Muscle of back (tissue), 11 donors: Measurements from ENCODE around the gene RFT1. TPM values are rescaled to one million over a fixed set of nuclear protein-coding genes. Genes with fewer than 3 reads are reported as not detected.

Source experiments
- DNase-seq, 3 donors: peaks; one replicate each; pipeline versions ENCODE4 v3.0.0 to v3.0.0-alpha.2; 2013
- polyA plus RNA-seq, 10 donors: library from polyadenylated mRNA; unstranded; fragments of 120-200 nt; gene quantifications; one replicate each; pipeline ENCODE4 v1.2.1, GENCODE V29; 2013; ENCODE audit not compliant: insufficient read length in 10 of 10

Gene RFT1
- polyA plus RNA-seq, 10 donors = 9.5 to 15.7 (median 12.3) TPM

DNA sequence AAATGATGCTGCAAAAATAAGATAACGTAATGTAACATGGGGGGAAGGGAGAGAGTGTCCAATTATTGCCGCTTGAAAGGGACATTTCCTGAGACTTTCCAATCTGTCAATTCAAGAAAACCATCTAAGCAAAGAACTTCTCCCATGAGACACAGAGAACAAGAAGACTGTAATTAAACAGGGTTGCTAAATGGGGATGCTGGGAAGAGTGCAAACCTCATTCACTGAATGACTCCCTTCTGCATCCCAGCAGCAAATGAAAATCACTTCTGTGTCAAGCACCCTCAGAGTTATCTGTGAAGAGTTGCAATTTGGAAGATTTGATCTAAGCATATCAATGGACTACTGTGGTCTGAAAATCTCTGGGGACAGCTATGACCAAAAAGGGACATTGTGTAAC is 3.6 kb downstream of the RFT1 start:
- DNase-seq = no peak

DNA sequence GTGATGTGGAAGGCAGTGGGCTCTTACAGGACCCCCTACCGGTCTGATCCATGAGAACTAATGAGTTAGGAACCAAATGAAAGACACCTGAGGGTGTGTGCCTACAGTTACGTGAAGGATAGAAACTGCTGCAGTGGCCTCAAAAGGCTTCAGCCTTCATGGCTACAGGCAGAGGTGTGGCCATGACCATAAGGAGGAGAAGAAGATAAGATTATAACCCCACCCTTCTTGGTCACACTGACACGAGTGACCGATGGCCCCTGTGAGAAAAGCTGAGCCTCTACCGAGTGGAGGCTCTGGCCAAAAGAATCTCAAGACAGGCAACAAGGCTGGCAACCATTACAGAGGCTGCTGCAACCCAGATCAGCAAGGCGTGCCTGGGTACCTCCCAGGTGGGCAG is 6.3 kb downstream of the RFT1 start:
- DNase-seq = no peak

DNA sequence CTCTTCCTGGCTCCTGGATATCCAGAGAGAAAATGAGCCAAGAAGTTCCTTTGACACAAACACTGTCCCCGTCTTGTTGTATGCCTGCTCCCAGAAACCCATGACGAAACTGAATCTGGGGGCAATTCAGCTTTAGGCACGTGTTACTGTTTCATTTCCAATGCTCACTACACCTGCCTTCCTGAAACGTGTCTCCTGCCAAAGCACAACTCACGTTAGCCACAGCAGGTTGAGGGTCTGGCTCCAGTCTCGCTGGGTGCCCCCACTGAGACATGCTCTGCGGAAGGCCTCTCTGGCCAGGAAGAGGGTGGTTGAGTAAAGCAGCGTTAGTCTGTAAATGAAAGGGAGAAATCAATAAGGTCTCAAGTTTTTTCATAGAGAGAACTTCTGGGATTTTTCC is 6.7 kb downstream of the RFT1 start:
- no peak for DNase-seq

- DNase-seq = no peak
Observed at GRCh38 chr3:53122933-53123305, 7.3 kb downstream of the RFT1 start.

DNA sequence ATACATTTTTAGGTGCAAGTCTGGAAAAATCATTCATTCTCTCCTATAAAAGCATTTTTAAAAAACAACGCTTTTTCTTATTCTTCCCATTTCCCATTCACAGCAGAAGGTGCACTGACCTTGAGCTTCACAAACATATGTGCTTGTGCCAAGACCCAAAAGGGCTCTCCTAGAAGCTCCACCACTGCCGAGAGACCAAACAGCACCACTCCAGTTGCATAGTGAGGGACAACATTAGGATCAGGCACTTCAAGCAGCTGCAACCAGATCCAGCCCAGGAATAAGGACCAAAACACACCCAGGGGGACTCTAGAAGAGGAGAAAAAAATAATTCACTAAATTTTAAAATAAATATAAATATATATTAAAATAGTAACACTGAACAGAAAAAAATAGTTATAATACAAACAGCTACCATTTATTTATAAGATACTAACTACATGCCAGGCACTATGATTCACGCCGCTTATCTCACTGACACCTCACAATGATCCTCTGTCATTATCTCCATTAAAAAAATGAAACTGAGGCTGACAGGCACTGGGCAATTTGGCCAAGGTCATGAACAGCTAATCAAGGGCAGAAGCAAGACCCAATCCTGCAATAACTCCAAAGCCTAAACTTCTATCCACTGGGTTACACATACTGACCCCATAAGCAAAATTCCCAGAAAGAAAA is 7.8 kb downstream of the RFT1 start:
- no peak for DNase-seq

DNA sequence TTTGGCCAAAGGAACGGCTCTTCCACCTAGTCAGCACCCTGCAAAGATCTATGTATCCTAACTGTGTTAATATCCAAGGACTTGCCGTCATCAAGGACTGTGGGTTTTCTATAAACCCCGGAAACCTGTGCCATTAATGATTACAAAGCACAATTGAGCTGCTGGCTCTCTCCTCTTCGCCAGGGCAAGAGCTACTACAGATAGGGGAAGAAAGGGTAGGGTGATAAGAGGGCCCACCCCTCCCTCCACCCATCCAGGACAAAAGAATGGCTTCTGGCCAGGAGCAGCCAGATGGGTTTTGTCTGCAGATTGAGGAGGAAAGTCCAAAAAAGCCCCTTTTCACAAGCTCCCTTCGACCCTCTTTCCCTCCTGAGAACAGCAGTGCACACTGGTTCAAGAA is 9.9 kb downstream of the RFT1 start:
- no peak for DNase-seq

- DNase-seq = no peak
Observed at GRCh38 chr3:53116956-53117355, 13.3 kb downstream of the RFT1 start.

DNA sequence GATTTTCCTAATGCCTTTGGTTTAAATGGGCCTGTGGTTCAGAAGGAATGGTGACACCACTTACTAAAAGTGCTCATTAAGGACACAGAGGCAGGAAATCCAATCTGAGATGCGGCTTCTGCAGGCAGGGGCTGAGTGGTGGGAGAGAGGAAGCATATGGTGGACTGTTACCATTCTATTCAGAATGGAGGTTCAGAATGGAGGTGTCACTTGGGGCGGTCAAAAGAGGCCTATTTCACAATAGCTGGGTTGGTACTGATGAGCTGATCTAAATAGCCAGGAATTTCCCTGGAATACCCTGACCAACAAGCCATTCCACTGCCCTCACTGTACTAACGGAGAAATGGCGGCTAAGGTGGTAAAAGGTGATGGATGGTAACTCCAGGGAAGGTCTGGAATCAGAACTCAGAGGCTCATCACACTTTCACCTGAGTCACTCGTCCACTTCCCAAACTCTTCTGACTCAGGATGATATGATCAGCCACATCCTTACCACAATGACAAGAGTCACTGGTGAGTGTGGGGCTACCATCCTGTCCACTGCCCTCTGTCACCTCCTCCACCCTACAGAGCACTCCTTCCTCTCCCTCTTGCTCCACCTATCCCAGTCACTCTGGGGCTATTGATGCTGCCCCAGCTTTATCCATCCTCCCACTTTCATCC is 15.7 kb downstream of the RFT1 start:
- no peak for DNase-seq

DNA sequence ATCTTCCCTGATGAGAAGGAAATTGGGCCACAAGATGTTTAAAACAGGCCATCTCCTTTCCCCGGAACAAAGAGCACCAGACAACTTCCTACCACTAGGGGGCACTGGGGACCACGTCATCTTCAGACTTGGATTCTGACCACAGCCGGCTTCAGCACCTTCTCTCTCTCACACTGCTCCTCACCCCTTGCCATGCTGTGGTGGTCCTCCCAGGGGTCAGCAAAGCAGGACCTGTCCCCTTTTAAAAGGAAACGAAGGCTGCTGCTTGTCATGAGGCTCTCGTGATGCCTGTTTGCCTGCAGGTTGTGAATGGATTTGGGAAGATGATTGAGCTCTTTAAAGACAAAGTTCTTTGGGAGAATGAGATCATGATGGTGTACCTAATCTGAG is 16.2 kb downstream of the RFT1 start:
- peak; percentile 68 to 91 (median 86) for DNase-seq

GRCh38 chr3:53113293-53114010 is 16.8 kb downstream of the RFT1 start:
- DNase-seq = no peak

GRCh38 chr3:53111822-53112221 is 18.4 kb downstream of the RFT1 start:
- peak in 1 of 3 donors; percentile 51 for DNase-seq

GRCh38 chr3:53109891-53110771 is 20.1 kb downstream of the RFT1 start:
- DNase-seq = peak; percentile 47 to 88 (median 67)

DNA sequence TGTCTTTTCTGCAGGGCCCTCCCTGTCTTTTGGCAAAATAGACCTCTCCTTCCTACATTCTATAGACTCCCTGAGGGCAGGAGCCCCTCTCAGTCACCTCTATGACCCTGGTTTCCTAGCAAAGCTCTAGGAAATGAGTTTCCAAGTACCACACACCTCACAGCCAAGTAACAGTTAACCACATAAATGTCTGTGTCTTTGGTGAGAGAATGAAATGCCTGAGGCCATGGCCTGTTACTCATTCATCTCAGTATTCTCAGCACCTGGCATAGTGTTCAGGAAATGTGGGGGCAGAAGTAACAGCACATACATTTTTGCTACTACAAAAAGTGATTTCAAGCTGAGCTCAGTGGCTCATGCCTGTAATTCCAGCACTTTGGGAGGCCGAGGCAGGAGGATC is 21.0 kb downstream of the RFT1 start:
- DNase-seq = no peak

- no peak for DNase-seq
Observed at GRCh38 chr3:53104762-53105161, 25.5 kb downstream of the RFT1 start.

DNA sequence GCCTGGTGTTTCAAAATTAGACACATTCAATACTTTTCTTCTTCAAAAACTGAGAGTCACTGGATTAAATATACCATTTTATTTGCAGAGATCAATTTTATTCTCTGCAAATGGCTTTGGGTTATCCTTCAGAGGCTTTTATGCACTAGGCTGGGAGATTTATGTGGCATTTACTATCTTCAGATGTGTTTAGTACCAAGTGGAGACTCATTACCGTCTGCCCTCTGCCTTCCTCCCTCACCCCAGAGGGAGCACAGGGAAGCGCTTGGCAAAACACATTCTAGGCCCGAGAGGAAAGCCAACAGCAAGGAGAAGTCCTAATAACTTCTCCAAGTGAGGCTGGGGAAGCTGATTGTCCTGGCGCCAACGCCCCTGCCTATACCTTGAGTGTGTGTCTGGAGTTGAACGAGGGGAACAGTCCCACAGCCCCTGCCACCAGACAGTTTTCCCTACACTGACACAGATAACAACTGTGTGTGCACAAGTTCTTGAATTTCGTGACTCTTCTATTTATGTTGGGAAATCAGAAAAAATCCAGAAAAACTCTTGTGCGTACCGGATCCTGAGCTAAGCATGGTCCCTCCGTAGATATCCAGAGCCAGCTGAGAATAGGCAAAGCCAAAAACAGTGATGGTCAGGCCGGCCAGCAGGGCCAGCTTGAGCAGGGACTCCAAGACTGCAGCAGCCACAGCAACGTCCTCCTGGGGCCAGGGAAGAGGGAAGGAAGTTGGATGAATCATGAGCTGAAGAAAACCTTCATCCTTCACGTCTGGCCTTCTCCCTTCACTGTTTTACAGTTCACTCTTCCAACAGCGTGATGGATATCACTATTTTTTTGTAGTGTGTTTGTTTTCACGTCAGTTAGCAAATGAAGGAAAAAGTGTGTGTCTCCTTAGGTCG is 26.6 kb downstream of the RFT1 start:
- DNase-seq = peak in 1 of 3 donors; percentile 52

- no peak for DNase-seq
Observed at GRCh38 chr3:53102601-53103147, 27.6 kb downstream of the RFT1 start.

- no peak for DNase-seq
Observed at GRCh38 chr3:53101956-53102355, 28.3 kb downstream of the RFT1 start.

GRCh38 chr3:53100818-53101466 is 29.3 kb downstream of the RFT1 start:
- no peak for DNase-seq

GRCh38 chr3:53097887-53098286 is 32.3 kb downstream of the RFT1 start:
- no peak for DNase-seq

DNA sequence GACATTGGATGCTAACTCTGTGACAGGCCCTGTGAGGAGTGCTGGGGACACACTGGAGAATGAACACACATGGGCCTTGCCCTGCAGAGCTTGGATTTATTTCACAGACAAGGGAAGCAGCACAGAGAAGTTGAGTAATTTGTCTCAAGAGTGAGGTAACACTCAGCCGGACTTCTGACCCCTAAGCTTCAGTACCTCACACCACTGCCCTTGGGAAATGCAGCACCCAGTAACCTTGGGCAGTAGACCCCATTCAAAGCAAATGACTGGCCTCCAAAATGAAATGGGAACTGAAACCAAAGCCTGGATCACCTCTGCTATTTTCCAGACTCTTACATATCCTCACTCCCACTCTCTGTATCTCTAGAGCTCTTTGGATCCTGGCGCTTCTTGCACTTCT is 37.3 kb downstream of the RFT1 start:
- DNase-seq = no peak
